Ascending aorta (tissue), 2 donors: Measurements from ENCODE around the gene EEF2. TPM values are rescaled to one million over a fixed set of nuclear protein-coding genes. Genes with fewer than 3 reads are reported as not detected.
A peak's percentile ranks its signal among the peaks of the same experiment; 100 is the strongest.

ENCODE experiments used
- DNase-seq, 2 donors: peaks; one replicate each; pipeline ENCODE4 v3.0.0-alpha.2; 2019; ENCODE audit warnings: low spot score in 2 of 2
- H3K27ac ChIP-seq, 2 donors: fragments of 200-600 bp; sonication (generic); one replicate each; pipeline ENCODE4 v1.5.1; 2016 to 2017; ENCODE audit warnings: mild to moderate bottlenecking in 1 of 2
- H3K27me3 ChIP-seq: fragments of 200-600 bp; sonication (generic); one replicate; pipeline ENCODE4 v1.5.1; 2017
- H3K36me3 ChIP-seq, 2 donors: fragments of 200-600 bp; sonication (generic); one replicate each; pipeline ENCODE4 v1.5.1; 2016
- H3K4me1 ChIP-seq, 2 donors: fragments of 200-600 bp; sonication (generic); one replicate each; pipeline ENCODE4 v1.5.1; 2016 to 2017; ENCODE audit warnings: mild to moderate bottlenecking in 1 of 2
- H3K4me3 ChIP-seq, 2 donors: fragments of 200-600 bp; sonication (generic); one replicate each; pipeline ENCODE4 v1.5.1; 2016 to 2017; ENCODE audit warnings: mild to moderate bottlenecking in 1 of 2
- H3K9me3 ChIP-seq, 2 donors: fragments of 200-600 bp; sonication (generic); one replicate each; pipeline ENCODE4 v1.5.1; 2016
- intact Hi-C: fragments of 100-400 bp; cut with DNase I; formaldehyde crosslinking; loops from one replicate; pipeline ENCODE4 v1.15.1; 2023
- total RNA-seq: library from RNA; depleted of rRNA; stranded (reverse); fragments of >200 nt; gene quantifications from one replicate; pipeline ENCODE4 v1.1.0, GENCODE V29; 2016
- TF ChIP-seq, protein P1 (sequence below), 3 experiments: fragments of 200-600 bp in 2 of 3; fragments of 450-650 bp in 1 of 3; sonication (generic) in 2 of 3; IDR thresholded peaks; one replicate each; pipeline ENCODE4 v1.5.1; 2016 to 2019; ENCODE audit warnings: antibody characterized with exemption in 3 of 3, mild to moderate bottlenecking in 1 of 3, moderate library complexity in 1 of 3

The EEF2 gene
- total RNA-seq, 1 donor from 2014 or later = 1,544 TPM

GRCh38 chr19:4018140-4018613, 32.9 kb upstream of the EEF2 start:
- no peak for DNase-seq
- Histone ChIP-seq H3K4me1 (peaks cover 0 to 19% of the 10 kb centered on the region in 2 donors), H3K36me3 (peaks cover 22 to 27% of the 10 kb centered on the region in 2 donors), H3K9me3 (no peaks in the 10 kb centered on the region), H3K27ac (no peak overlapping the region), H3K4me3 (no peak overlapping the region), H3K27me3 (no peaks in the 10 kb centered on the region)
- intact Hi-C loops = no loop called here
- TF ChIP-seq, protein P1, sequence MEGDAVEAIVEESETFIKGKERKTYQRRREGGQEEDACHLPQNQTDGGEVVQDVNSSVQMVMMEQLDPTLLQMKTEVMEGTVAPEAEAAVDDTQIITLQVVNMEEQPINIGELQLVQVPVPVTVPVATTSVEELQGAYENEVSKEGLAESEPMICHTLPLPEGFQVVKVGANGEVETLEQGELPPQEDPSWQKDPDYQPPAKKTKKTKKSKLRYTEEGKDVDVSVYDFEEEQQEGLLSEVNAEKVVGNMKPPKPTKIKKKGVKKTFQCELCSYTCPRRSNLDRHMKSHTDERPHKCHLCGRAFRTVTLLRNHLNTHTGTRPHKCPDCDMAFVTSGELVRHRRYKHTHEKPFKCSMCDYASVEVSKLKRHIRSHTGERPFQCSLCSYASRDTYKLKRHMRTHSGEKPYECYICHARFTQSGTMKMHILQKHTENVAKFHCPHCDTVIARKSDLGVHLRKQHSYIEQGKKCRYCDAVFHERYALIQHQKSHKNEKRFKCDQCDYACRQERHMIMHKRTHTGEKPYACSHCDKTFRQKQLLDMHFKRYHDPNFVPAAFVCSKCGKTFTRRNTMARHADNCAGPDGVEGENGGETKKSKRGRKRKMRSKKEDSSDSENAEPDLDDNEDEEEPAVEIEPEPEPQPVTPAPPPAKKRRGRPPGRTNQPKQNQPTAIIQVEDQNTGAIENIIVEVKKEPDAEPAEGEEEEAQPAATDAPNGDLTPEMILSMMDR (IDR thresholded peaks at IDR 0.05) = no peak

GRCh38 chr19:4016903-4017638, 31.8 kb upstream of the EEF2 start:
- no peak overlapping the region for H3K4me3 ChIP-seq
- H3K4me1 ChIP-seq = peaks cover 0 to 19% of the 10 kb centered on the region in 2 donors
- DNase-seq = no peak
- no peaks in the 10 kb centered on the region for H3K27me3 ChIP-seq
- TF ChIP-seq, protein P1 (IDR thresholded peaks at IDR 0.05) = no peak
- no peak overlapping the region for H3K27ac ChIP-seq
- no peaks in the 10 kb centered on the region for H3K9me3 ChIP-seq
- H3K36me3 ChIP-seq = peaks cover 26 to 33% of the 10 kb centered on the region in 2 donors
- intact Hi-C loops = no loop called here

DNA sequence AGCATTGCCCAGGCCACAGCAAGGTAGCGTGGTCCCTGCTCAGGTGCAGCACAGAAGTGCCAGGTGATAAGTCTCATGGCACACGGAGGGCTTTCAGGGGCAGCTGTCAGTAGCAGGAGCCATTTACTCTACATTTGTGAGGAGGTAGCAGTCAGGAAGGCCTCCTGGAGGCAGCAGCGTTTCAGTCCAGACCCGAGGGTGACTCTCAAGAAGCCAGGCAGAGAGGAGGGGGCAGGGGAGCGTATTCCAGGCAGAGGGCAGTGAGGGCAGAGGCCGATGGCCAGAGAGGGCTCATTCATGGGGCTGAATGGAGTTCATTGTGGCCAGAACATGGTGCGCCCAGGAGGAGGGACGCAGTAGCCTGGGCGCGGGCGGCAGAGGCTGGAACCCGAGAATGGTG, 31.2 kb upstream of the EEF2 start:
- Histone ChIP-seq H3K9me3 (no peaks in the 10 kb centered on the region), H3K4me1 (peaks cover 0 to 19% of the 10 kb centered on the region in 2 donors), H3K27me3 (no peaks in the 10 kb centered on the region), H3K36me3 (peaks cover 23 to 33% of the 10 kb centered on the region in 2 donors), H3K27ac (no peak overlapping the region), H3K4me3 (no peak overlapping the region)
- intact Hi-C loops = no loop called here
- DNase-seq = no peak
- TF ChIP-seq, protein P1 (IDR thresholded peaks at IDR 0.05) = no peak

- H3K4me1 ChIP-seq = peaks cover 0 to 22% of the 10 kb centered on the region in 2 donors
- intact Hi-C loops = no loop called here
- TF ChIP-seq, protein P1 (IDR thresholded peaks at IDR 0.05) = no peak
- H3K4me3 ChIP-seq = peak overlapping the region; percentile 30 to 38
- H3K27me3 ChIP-seq = no peaks in the 10 kb centered on the region
- H3K36me3 ChIP-seq = peaks cover 23 to 32% of the 10 kb centered on the region in 2 donors
- peak overlapping the region; percentile 37 to 69 for H3K27ac ChIP-seq
- no peaks in the 10 kb centered on the region for H3K9me3 ChIP-seq
- no peak for DNase-seq
These were observed 30.6 kb upstream of the EEF2 start for GRCh38 chr19:4015705-4016402.

DNA sequence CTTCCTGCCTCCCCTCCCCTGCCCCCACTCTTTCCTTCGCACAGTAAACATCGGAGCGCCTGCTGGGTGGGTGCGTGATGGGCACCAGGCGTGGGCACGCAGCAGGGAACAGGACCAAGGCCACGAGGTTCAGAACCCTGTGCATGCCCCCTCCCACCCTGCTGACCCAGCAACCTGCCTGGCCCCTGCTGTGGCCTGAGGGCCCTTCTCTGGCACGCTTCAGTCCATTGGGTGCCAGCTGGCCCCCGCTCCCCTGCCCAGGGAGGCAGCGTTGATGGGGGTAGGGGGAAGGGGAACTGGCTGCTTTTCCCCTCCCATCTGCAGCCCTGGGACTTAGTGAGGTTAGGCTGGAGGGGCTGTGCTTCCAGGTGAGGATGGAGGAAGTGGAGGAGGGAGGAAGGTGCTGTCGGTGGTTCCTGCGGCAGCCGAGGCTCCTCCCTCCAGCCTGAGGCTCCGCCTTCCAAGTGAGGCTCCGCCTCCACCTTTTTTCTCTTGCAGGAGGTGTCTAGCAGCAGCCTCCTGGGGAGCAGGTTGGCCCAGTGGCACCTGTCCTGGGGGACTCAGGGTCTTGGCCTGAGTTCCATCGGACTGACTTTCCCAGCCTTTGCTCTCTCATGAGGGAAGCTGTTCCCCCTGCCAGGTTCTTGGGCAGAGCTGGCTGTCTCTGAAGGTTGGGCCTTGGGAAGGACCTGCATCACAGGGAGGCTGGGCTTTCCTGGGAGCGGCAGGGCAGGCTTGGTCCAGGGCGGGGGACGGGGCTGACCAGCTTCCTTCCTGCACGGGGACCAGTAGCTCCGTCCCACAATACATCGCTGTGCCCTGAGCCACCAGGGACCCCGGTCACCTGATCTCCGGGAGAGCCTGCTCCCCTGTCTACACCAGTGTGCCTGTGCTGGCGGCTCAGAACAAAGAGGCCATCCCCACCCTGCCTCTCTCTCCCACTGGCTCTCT, 29.6 kb upstream of the EEF2 start:
- intact Hi-C loops = no loop called here
- Histone ChIP-seq H3K4me3 (peak overlapping the region in 1 of 2 donors; percentile 38), H3K9me3 (no peaks in the 10 kb centered on the region), H3K27ac (peak overlapping the region; percentile 37 to 69), H3K27me3 (no peaks in the 10 kb centered on the region), H3K36me3 (peaks cover 23 to 25% of the 10 kb centered on the region in 2 donors), H3K4me1 (peaks cover 0 to 29% of the 10 kb centered on the region in 2 donors)
- TF ChIP-seq, protein P1 (IDR thresholded peaks at IDR 0.05) = no peak
- DNase-seq = no peak
